Putamen (tissue), 1 donor: ENCODE data around the gene LCA5L.
A peak's percentile ranks its signal among the peaks of the same experiment; 100 is the strongest.
"Not testable (repeated sequence)": the region's sequence is repeated elsewhere in the genome, so short reads cannot be mapped to it uniquely, and the experiment has no call there.

Experiments
- DNase-seq: peaks from one replicate; pipeline ENCODE4 v3.0.0-alpha.2; 2016; ENCODE audit warnings: low spot score

Gene LCA5L

GRCh38 chr21:39387461-39388037, 58.0 kb downstream of the LCA5L start:
- peak; percentile 90 for DNase-seq

DNA sequence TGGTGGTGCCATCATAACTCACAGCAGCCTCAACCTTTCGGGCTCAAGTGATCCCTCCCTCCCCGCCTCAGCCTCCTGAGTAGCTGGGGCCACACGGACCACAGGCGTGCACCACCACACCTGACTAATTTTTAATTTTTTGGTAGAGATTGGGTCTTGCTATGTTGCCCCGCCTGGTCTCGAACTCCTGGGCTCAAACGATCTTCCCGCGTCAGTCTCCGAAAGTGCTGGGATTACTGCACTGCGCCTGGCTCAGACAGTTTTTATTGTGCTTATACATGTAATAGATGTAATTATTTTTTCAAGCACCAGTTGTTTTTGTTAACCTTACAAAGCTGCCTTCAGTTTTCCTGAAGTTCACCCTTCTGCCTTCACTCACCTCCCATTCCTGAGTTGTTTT, 58.7 kb downstream of the LCA5L start:
- no peak for DNase-seq

GRCh38 chr21:39386194-39386593, 59.4 kb downstream of the LCA5L start:
- DNase-seq: no peak

DNA sequence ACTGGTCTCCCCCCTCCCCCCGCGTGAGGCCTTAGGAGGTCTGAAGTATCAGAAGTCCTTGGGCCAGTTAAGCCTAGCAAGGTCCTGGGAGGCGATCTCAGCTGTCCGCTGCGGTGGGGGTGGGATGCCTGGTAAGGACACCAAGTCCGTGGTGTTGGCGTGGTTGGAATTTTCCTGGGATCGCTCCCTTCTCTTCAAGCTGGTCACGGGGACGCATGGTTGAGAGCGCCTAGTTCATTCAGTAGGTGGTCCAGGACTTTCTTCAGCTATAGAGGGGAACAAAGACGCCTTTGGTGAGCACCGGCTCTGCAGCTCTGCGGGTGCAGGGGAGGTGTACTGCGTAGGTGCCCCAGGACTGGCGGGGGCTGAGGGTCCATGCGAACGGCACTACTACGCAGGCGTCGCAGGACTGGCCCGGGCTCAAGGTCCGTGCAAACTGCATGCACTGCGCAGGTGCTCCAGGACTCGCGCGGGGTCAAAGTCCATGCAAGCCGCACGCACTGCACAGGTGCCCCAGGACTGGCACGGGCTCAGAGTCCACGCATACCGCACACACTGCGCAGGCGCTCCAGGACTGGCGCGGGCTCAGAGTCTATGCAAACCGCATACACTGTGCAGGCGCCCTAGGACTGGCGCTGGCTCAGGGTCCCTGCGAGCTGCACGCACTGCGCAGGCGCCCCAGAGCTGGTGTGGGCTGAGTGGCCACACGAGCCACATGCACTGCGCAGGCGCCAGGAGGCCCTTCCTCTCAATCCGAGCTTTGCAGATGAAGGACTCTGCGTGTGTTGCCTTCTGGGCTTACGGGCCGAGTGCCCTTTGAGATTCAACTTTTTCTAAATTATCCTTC, 60.1 kb downstream of the LCA5L start:
- DNase-seq: peak; percentile 84

DNA sequence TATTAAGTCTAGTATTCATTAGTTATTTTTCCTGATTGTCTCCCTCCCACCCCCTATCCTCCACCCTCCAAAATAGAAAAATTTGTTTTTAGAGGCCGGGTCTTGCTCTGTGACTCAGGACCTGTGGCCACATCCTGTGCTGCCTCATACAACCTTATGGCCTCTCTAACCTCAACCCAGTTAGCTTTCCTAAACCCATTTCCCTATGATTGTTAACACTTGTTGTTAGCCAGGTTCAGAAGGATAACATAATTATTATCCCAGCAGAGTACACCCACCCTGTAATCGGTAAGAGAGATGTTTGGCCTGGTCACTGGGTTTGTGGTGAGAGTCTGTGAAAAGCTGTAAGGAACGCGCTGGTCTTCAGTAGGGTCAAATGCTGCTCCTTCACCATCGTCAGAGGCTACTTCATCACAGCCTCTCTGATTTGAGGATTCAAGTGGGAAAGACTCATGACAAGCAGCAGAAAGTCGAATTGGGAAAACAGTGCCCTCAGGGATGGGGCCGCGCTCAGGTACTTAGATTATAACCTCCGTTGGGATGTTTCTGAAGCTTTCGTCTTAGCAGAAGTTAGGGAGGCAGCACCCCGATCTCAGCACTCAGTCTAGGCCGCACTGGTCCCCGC, 60.8 kb downstream of the LCA5L start:
- no peak for DNase-seq

- not testable (repeated sequence) for DNase-seq
These were observed 63.5 kb downstream of the LCA5L start for GRCh38 chr21:39382096-39382495.

DNA sequence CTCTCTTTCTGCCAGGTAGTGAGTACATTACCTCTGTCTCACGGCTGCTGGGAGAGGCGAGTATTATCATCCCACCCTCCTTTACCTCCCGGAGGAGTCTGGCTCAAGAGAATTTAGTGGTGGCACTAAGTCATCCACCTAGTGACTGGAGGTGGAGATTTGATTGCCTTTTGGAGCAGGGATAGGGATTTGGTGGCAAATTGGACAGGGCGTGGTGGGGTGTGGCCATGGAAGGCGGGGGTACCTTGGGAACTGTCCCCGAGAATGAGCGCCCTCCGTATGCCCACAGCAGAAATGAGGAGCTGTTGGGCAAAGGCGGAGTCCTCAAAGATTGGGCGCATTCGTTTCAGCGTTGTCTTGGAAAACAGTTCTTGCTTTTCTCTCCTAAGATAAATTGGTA, 64.6 kb downstream of the LCA5L start:
- no peak for DNase-seq

DNA sequence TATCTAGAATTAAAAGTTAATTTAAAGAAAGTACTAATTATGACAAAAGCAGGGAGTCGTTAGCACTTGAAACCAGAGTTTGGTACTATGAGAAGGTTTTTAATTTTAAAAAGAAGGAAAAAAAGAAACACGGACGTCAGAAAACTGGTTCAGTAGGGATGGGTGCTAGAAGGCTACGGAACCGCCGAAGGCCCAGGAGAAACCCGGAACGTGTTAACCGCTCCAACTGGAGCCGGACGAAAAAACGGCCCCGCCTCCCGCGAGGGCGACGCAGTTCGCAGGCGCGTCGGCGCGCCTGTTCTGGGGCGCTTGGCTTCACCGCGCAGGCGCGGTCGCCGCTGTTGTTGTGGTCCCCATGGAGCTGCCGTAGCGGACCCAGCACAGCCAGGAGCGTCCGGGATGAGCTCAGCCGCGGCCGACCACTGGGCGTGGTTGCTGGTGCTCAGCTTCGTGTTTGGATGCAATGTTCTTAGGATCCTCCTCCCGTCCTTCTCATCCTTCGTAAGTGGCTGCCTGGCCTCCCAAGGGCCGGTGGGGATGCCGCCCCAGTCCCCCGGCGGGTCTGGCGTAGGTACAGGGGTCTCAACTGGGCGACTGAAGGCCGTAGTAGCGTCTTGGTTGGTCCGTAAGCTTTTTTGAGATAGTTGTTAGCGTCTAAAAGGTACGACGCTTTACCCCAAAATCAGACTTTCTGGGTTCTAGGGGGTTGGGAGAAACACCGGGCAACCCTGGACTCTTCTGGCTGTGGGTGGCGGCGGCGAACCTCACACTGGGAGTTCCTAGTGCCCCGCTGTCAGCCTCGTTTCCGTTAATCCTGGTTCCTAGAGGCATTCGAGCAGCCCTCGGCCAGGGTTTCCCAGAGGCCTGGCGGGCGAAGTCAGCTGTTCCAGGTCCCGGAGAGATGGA, 65.3 kb downstream of the LCA5L start:
- peak; percentile 92 for DNase-seq

DNA sequence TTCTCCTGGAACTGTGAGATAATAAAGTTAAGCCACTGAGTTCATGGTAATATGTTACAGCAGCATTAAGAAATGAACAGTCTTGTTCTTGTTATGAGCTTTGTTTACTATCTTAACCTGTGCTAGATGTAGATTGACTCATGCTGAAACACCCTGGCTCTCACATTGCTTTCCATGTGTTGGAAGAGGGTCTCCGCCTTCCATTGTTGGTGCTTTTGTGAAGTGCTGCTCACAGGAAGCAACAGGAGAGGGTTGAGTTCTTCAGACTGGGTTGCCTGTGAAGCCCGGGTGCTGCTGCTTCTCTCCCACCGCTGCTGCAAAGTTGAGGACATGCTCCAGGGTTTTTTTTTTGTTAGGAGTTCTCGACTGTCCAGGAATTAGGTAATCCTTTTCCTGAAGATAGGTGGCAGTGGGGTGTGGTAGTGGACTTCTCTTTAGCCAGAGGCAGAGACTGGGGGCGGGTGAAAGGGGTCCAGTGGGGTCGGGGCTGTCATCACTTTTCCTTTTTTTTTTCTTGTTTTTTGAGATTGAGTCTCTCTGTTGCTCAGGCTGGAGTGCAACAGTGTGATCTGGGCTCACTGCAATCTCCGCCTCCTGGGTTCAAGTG, 68.0 kb downstream of the LCA5L start:
- DNase-seq: no peak

GRCh38 chr21:39375446-39375845, 70.1 kb downstream of the LCA5L start:
- no peak for DNase-seq

GRCh38 chr21:39374046-39374445, 71.5 kb downstream of the LCA5L start:
- no peak for DNase-seq

DNA sequence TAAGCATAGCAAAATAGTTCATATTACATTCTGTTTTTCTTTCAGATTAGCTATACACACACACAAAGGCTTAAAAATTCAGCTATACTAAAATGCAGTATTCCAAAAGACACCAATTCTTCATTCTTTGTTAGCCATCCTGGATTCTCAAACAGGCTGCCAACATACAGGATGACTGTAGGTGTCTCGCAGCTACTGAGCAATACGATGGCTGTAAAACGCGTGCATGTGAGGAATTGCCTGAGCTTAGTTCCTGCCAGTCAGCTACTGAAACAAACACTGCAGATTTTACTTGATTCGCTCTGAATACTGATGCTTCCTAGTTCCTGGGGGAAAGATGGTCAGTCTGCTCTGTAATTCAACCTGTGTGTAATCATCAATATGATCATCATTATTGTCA, 71.9 kb downstream of the LCA5L start:
- DNase-seq: no peak

- DNase-seq: not testable (repeated sequence)
These were observed 75.7 kb downstream of the LCA5L start for GRCh38 chr21:39369896-39370288.

DNA sequence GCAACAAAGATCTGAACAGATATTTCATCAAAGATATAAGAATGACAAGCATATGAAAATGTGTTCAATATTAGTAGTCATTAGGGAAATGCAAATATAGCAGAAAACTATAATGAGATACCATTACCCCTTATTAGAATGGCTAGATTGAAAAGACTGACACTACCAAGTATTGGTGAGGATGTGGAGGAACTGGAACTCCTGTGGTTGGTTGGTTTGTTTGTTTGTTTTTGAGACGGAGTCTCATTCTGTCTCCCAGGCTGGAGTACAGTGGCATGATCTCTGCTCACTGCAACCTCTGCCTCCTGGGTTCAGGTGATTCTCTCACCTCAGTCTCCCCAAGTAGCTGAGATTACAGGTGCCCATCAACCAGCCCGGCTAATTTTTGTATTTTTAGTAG, 77.8 kb downstream of the LCA5L start:
- no peak for DNase-seq

GRCh38 chr21:39366563-39366962, 79.0 kb downstream of the LCA5L start:
- DNase-seq: no peak

GRCh38 chr21:39364949-39365348, 80.6 kb downstream of the LCA5L start:
- no peak for DNase-seq

DNA sequence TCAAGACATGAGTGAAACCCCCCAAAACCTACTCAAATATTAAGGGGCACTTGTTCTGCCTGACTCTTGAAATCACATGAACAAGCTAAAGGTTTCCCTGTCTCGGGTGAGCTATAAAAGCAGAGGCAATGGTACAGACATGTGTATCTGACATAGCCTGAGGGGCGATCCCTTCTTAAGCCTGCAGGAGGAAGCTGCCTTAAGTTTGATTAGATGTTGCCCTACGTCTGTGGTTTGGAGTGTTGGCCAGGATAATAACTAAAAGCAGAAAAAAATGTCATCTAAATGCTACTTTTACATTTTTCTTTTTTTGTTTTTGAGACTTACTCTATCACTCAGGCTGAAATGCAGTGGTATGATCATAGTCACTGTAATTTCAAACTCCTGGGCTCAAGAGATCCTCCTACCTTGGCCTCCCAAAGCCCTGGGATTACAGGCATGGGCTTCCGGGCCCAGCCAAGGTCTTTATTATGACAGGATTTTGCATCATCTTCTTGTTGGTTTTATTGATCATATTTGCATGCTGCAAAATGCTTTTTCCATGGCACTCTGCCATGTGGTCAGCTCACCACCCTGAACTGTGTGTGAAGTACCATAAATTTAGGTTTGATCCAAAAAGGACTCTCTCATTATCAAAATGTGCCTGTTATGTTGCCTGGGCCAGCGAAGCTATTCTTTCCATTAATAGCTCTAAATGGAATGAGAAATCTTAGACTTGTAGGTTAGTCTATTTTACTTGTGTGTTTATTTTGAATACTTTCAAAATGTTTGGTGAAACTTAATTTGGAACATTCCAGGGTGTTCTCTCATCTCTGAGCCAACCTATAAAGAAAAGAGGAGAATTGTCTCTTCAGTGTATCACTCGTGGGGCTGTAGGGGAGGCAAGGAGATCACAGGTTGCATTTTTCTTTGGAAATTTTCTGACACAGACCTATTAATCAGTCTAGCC, 81.7 kb downstream of the LCA5L start:
- no peak for DNase-seq

GRCh38 chr21:39362733-39363132, 82.8 kb downstream of the LCA5L start:
- DNase-seq: no peak

DNA sequence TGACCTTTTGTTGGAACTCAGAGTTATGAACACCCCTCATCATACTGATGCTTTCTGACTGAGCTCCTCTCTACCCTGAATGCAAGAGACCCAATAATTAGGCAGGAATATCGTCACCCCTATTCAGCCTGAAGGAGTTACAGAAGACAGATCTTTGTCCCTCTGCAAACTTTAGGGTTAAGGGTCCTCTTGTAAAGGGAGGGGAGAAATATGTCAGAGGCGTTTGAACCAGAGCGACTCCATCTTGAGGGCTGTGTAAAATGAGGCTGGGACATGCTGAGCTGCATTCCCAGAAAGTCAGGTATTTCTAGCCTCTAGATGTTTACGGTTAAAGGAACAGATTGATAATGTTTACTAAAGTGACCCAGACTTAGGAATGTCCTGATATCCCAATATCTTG, 86.2 kb downstream of the LCA5L start:
- DNase-seq: no peak
